Activated CD8-positive, alpha-beta T cell treated with anti-CD3 and anti-CD28 coated beads for 36 hours (primary cell): ENCODE results near the gene HSD17B1. TPM values are rescaled to one million over a fixed set of nuclear protein-coding genes. Genes with fewer than 3 reads are reported as not detected.
A peak's percentile ranks its signal among the peaks of the same experiment; 100 is the strongest.

ENCODE experiments used
- ATAC-seq: fragments of 200-7000 bp; cut with Tn5 transposase; one replicate; pipeline ENCODE4 v1.10.0; 2021; ENCODE audit warnings: mild to moderate bottlenecking, moderate library complexity
- CTCF ChIA-PET: fragments of 350-600 bp; sonication (Branson Sonifier 250); formaldehyde crosslinking; loops from one replicate; lab custom pipeline; 2021; ENCODE audit warnings: antibody characterized with exemption; lab: Charles Lee
- POLR2A ChIA-PET: fragments of 350-600 bp; sonication (Branson Sonifier 250); formaldehyde crosslinking; loops from one replicate; lab custom pipeline; 2021; ENCODE audit warnings: antibody characterized with exemption; lab: Charles Lee
- DNase-seq: peaks from one replicate; pipeline ENCODE4 v3.0.0-alpha.2; 2020
- H3K27ac Mint-ChIP-seq: one replicate; pipeline ENCODE4 v1.8.0; 2021; ENCODE audit warnings: mild to moderate bottlenecking, mixed read lengths
- H3K27me3 Mint-ChIP-seq: one replicate; pipeline ENCODE4 v1.8.0; 2021; ENCODE audit warnings: mixed read lengths
- H3K36me3 Mint-ChIP-seq: one replicate; pipeline ENCODE4 v1.8.0; 2021; ENCODE audit warnings: low read depth, mixed read lengths
- H3K4me1 Mint-ChIP-seq: one replicate; pipeline ENCODE4 v1.8.0; 2021; ENCODE audit warnings: low read depth, mixed read lengths
- H3K4me3 Mint-ChIP-seq: one replicate; pipeline ENCODE4 v1.8.0; 2021; ENCODE audit warnings: mild to moderate bottlenecking, moderate library complexity, mixed read lengths
- H3K9me3 Mint-ChIP-seq: one replicate; pipeline ENCODE4 v1.8.0; 2021; ENCODE audit warnings: mixed read lengths
- intact Hi-C: fragments of 100-400 bp; cut with micrococcal nuclease; formaldehyde crosslinking; loops from one replicate; pipeline ENCODE4 v1.10.0; 2022
- total RNA-seq, 2 experiments: library from RNA; stranded (reverse); gene quantifications; one replicate each; pipeline ENCODE4 v1.2.3, GENCODE V29; 2021
- TF ChIP-seq, protein P1 (sequence below): fragments of 200-600 bp; IDR thresholded peaks from one replicate; pipeline ENCODE4 v1.8.0; 2022; ENCODE audit warnings: antibody characterized with exemption, mild to moderate bottlenecking

The HSD17B1 gene
- total RNA-seq, 2 experiments from 2014 or later: 0.43 to 0.49 TPM

DNA sequence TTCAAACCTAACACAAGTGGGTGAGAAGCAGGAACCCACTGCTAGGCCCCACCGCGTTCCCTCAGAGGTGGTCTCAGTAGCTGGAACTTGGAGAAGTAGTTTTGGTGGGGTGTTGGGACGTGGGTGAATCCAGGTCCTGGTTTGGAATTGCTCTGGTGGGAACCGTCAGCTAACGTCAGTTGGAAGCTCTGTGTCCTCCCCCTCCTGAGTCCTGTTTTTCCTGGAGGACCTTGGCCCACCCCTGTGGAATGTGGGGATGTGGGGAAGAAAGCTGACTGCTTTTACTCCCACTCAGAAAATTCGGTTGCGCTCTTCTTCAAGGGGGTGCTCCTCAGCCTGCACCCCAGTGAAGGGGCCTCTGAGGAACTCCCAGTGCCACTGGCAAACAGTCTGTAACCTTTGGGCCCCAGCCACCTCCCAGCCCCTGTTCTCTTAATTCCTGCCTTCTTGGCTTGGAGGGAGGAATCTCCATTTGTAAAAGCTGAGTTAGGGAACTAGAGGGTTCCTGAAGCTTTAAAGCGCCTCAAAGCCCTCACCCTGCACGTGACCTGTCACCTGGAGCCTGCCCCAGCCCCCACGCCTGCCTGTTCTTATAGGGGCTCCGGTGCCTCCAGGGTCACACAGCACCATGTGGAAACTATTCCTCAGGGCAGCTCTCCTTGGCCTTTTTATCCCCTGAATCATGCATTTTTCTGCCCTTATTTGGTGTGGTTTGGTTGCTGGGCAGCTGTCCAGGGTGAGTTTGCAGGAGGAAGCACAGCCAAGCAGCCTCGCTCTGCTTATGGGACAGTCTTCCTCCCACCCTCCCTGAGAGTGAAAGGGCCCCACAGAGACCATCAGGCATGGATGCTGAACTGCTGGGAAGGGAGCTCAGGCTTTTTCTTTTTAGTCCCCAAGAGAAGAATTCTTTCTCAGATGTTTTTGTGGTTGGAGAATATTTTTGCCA is 32.9 kb upstream of the HSD17B1 start:
- intact Hi-C loops: no loop called here
- ChIA-PET POLR2A (interaction anchor here (1.3 kb wide), 1 partner anchor 207 kb away, joined by 5 read pairs; no protein-coding TSS in a partner anchor), CTCF (interaction anchor here (0.7 to 4.5 kb wide), 28 partner anchors 7 to 494 kb away, joined by 3 to 34 read pairs (median 4); partner anchors contain the start of genes CAVIN1, NAGLU and PSMC3IP)
- Mint-ChIP-seq H3K27ac (no peak overlapping the region), H3K4me1 (peaks cover 5% of the 10 kb centered on the region), H3K27me3 (no peaks in the 10 kb centered on the region), H3K36me3 (no peaks in the 10 kb centered on the region), H3K4me3 (no peak overlapping the region), H3K9me3 (no peaks in the 10 kb centered on the region)
- ATAC-seq (no peak), DNase-seq (no peak)
- TF ChIP-seq, protein P1, sequence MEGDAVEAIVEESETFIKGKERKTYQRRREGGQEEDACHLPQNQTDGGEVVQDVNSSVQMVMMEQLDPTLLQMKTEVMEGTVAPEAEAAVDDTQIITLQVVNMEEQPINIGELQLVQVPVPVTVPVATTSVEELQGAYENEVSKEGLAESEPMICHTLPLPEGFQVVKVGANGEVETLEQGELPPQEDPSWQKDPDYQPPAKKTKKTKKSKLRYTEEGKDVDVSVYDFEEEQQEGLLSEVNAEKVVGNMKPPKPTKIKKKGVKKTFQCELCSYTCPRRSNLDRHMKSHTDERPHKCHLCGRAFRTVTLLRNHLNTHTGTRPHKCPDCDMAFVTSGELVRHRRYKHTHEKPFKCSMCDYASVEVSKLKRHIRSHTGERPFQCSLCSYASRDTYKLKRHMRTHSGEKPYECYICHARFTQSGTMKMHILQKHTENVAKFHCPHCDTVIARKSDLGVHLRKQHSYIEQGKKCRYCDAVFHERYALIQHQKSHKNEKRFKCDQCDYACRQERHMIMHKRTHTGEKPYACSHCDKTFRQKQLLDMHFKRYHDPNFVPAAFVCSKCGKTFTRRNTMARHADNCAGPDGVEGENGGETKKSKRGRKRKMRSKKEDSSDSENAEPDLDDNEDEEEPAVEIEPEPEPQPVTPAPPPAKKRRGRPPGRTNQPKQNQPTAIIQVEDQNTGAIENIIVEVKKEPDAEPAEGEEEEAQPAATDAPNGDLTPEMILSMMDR: no peak

DNA sequence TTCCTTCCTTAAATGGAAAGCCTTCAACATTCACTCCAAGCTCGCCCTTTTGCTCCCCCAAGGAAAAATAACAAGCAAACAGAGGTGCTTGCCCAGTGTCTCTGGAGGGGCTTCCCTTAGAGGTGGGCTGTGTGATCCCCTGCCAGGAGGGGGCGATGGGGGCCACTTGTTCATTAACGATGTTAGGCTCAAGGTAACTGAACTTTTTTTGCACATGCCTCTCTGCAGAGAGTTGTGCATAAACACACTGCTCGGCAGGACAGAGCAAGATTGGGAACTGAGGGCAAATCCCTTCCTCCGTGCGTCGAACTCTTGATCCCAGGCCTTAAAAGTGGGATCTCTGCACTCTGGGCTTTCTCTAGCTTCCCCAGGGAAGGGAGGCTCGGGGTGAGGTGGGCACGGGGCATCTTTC is 32.2 kb upstream of the HSD17B1 start:
- DNase-seq (peak; percentile 74), ATAC-seq (peak; percentile 55)
- Mint-ChIP-seq H3K9me3 (no peaks in the 10 kb centered on the region), H3K27ac (no peak overlapping the region), H3K27me3 (no peaks in the 10 kb centered on the region), H3K4me1 (peaks cover 8% of the 10 kb centered on the region), H3K36me3 (no peaks in the 10 kb centered on the region), H3K4me3 (no peak overlapping the region)
- CTCF ChIA-PET: interaction anchor here (0.7 to 4.5 kb wide), 23 partner anchors 9 to 495 kb away, joined by 3 to 34 read pairs (median 4); partner anchors contain the start of genes CAVIN1 and PSMC3IP
- POLR2A ChIA-PET: no interaction called here
- TF ChIP-seq, protein P1: peak; percentile 60
- intact Hi-C loops: no loop called here

- Mint-ChIP-seq H3K9me3 (no peaks in the 10 kb centered on the region), H3K4me1 (peaks cover 8% of the 10 kb centered on the region), H3K27ac (no peak overlapping the region), H3K36me3 (no peaks in the 10 kb centered on the region), H3K27me3 (no peaks in the 10 kb centered on the region), H3K4me3 (no peak overlapping the region)
- TF ChIP-seq, protein P1: no peak
- ATAC-seq (peak; percentile 38), DNase-seq (no peak)
- intact Hi-C loops: no loop called here
- ChIA-PET CTCF (interaction anchor here (0.7 to 4.5 kb wide), 17 partner anchors 9 to 496 kb away, joined by 3 to 34 read pairs (median 5); partner anchors contain the start of genes CAVIN1 and PSMC3IP), POLR2A (no interaction called here)
Observed at GRCh38 chr17:42521036-42521435, 31.7 kb upstream of the HSD17B1 start.

DNA sequence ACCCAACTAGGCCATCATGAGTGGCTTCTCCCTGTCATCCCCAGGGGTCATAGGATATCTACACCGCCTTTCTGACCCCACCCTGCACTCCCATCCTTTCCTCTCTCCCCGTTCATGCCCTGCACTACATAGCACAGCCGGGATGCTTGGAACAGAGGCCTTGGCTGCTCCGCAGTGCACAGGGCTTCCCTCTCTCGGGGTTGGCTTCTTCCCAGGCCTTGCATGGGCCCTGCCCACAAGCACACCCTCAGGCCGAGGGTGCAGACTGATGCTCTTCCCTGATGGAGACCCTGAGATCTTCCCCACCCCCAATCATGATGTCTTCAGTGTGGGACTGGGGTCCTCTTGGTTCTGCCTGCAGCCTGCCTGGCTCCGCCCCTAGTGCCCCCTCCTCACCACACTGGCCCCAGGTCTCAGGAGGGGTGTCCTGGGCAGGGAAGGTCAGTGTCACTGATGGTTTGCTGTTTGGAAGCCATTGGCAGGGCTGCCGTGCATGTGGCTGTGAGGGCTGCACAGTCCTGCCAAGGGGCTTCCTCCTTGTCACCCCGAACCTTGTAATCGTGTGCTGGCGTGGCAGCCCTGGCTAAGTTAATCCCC is 31.0 kb upstream of the HSD17B1 start:
- peaks cover 8% of the 10 kb centered on the region for H3K4me1 Mint-ChIP-seq
- no peak overlapping the region for H3K27ac Mint-ChIP-seq
- TF ChIP-seq, protein P1: no peak
- no peaks in the 10 kb centered on the region for H3K27me3 Mint-ChIP-seq
- DNase-seq (no peak), ATAC-seq (no peak)
- POLR2A ChIA-PET: no interaction called here
- intact Hi-C loops: no loop called here
- no peaks in the 10 kb centered on the region for H3K9me3 Mint-ChIP-seq
- no peaks in the 10 kb centered on the region for H3K36me3 Mint-ChIP-seq
- H3K4me3 Mint-ChIP-seq: no peak overlapping the region
- CTCF ChIA-PET: interaction anchor here (1.0 to 4.5 kb wide), 7 partner anchors 8 to 209 kb away, joined by 3 to 34 read pairs (median 8); partner anchors contain the start of gene PSMC3IP
